Lower lobe of right lung (tissue), 2 donors: ENCODE data around the gene CPNE6. TPM values are rescaled to one million over a fixed set of nuclear protein-coding genes. Genes with fewer than 3 reads are reported as not detected.

Source experiments
- ATAC-seq, 2 donors: fragments of 200-7000 bp; cut with Tn5 transposase; one replicate each; pipeline ENCODE4 v1.9.1; 2020 to 2022; ENCODE audit warnings: mild to moderate bottlenecking in 2 of 2, moderate library complexity in 2 of 2
- DNase-seq: peaks from one replicate; pipeline ENCODE4 v3.0.0-alpha.2; 2020
- H3K27ac ChIP-seq: fragments of 200-600 bp; one replicate; pipeline ENCODE4 v1.8.0; 2022
- H3K27me3 ChIP-seq: fragments of 200-600 bp; one replicate; pipeline ENCODE4 v1.8.0; 2022; ENCODE audit warnings: low read depth
- H3K36me3 ChIP-seq: fragments of 200-600 bp; one replicate; pipeline ENCODE4 v1.8.0; 2022; ENCODE audit warnings: mild to moderate bottlenecking
- H3K4me1 ChIP-seq: fragments of 200-600 bp; one replicate; pipeline ENCODE4 v1.8.0; 2022
- H3K4me3 ChIP-seq: fragments of 200-600 bp; one replicate; pipeline ENCODE4 v1.8.0; 2022; ENCODE audit warnings: mild to moderate bottlenecking
- H3K9me3 ChIP-seq: fragments of 200-600 bp; one replicate; pipeline ENCODE4 v1.8.0; 2022
- CTCF ChIP-seq: fragments of 200-600 bp; IDR thresholded peaks from one replicate; pipeline ENCODE4 v1.8.0; 2022; ENCODE audit warnings: antibody characterized with exemption, mild to moderate bottlenecking
- intact Hi-C: fragments of 100-400 bp; cut with DNase I; formaldehyde crosslinking; loops from one replicate; pipeline ENCODE4 v1.11.0; 2022
- total RNA-seq: library from RNA; stranded (reverse); fragmentation: NEBNext Ultra II Directional; extraction: Animal tissue kit (Norgen Biotek cat#: 25700); gene quantifications from one replicate; pipeline ENCODE4 v1.2.1, GENCODE V29; 2021
- donor health status: DM: no; HTN: yes; CAD: no; lungs with severe emphysema.

Gene CPNE6
- total RNA-seq, 1 donor from 2014 or later = not detected

- no peak for TF ChIP-seq CTCF
- Histone ChIP-seq H3K4me3 (no peak overlapping the region), H3K4me1 (peaks cover 20% of the 10 kb centered on the region), H3K36me3 (no peaks in the 10 kb centered on the region), H3K27me3 (no peaks in the 10 kb centered on the region), H3K9me3 (no peaks in the 10 kb centered on the region), H3K27ac (no peak overlapping the region)
- DNase-seq = no peak
- no peak for ATAC-seq
- intact Hi-C loops = no loop called here
These were observed 18.5 kb downstream of the CPNE6 start for GRCh38 chr14:24089890-24090289.

- no peaks in the 10 kb centered on the region for H3K27me3 ChIP-seq
- ATAC-seq (no peak), DNase-seq (no peak)
- no peak overlapping the region for H3K27ac ChIP-seq
- no peaks in the 10 kb centered on the region for H3K9me3 ChIP-seq
- no peak overlapping the region for H3K4me3 ChIP-seq
- peaks cover 31% of the 10 kb centered on the region for H3K4me1 ChIP-seq
- H3K36me3 ChIP-seq = no peaks in the 10 kb centered on the region
- intact Hi-C loops = no loop called here
- no peak for TF ChIP-seq CTCF
These were observed 20.7 kb downstream of the CPNE6 start for GRCh38 chr14:24092110-24092504.

GRCh38 chr14:24092505-24093206, 21.3 kb downstream of the CPNE6 start:
- intact Hi-C loops = no loop called here
- H3K4me1 ChIP-seq = peaks cover 31% of the 10 kb centered on the region
- H3K36me3 ChIP-seq = peaks cover 1% of the 10 kb centered on the region
- no peak overlapping the region for H3K4me3 ChIP-seq
- H3K27ac ChIP-seq = no peak overlapping the region
- ATAC-seq (no peak), DNase-seq (no peak)
- no peaks in the 10 kb centered on the region for H3K27me3 ChIP-seq
- no peak for TF ChIP-seq CTCF
- no peaks in the 10 kb centered on the region for H3K9me3 ChIP-seq

GRCh38 chr14:24093207-24093900, 22.0 kb downstream of the CPNE6 start:
- Histone ChIP-seq H3K27me3 (no peaks in the 10 kb centered on the region), H3K9me3 (no peaks in the 10 kb centered on the region), H3K4me3 (peak overlapping the region; percentile 94), H3K36me3 (peaks cover 8% of the 10 kb centered on the region), H3K4me1 (peaks cover 31% of the 10 kb centered on the region), H3K27ac (peak overlapping the region; percentile 98)
- intact Hi-C loops = no loop called here
- no peak for TF ChIP-seq CTCF
- DNase-seq (no peak), ATAC-seq (no peak)

GRCh38 chr14:24093901-24094840, 22.8 kb downstream of the CPNE6 start, which contains the start of gene PCK2:
Gene PCK2, plus strand, starts transcription at chr14:24094311. Its CDS starts 95 bp downstream, at chr14:24094406.
- ATAC-seq = peak; percentile 96 to 97
- no peaks in the 10 kb centered on the region for H3K27me3 ChIP-seq
- peaks cover 16% of the 10 kb centered on the region for H3K36me3 ChIP-seq
- peak; percentile 98 for DNase-seq
- intact Hi-C loops = no loop called here
- peak; percentile 5 for TF ChIP-seq CTCF
- peaks cover 31% of the 10 kb centered on the region for H3K4me1 ChIP-seq
- peak within 1 kb of the TSS; percentile 94 for H3K4me3 ChIP-seq
- H3K9me3 ChIP-seq = no peaks in the 10 kb centered on the region
- H3K27ac ChIP-seq = peak within 1 kb of the TSS; percentile 98
